K562 (cell line): ENCODE data around the gene CD207.

Experiments used
- SRSF9 ChIP-seq: fragments of 200-400 bp; formaldehyde crosslinking; IDR thresholded peaks from 2 replicates; pipeline ENCODE4 v1.6.1; 2017; ENCODE audit warnings: low read depth, low read length, borderline replicate concordance
- YBX1 ChIP-seq: fragments of 450-650 bp; IDR thresholded peaks from 2 replicates; pipeline ENCODE4 v1.7.1; 2016; ENCODE audit warnings: mild to moderate bottlenecking
- ZNF253 ChIP-seq: fragments of 250-450 bp; sonication (Bioruptor Pico); conservative IDR thresholded peaks from 2 replicates; pipeline ENCODE4 v1.6.1; 2021; ENCODE audit warnings: mild to moderate bottlenecking
- TF ChIP-seq, protein P1 (sequence below), 2 experiments: fragments of 450-650 bp; formaldehyde crosslinking in 1 of 2; IDR thresholded peaks; 2 replicates each; pipeline versions ENCODE4 v1.4.0 to v1.6.1; 2014 to 2020; ENCODE audit warnings: mild to moderate bottlenecking in 2 of 2, borderline replicate concordance in 1 of 2, low read depth in 1 of 2
- TF ChIP-seq, protein P2 (sequence below): fragments of 450-650 bp; IDR thresholded peaks from 2 replicates; pipeline ENCODE4 v1.6.1; 2016; ENCODE audit warnings: mild to moderate bottlenecking, moderate library complexity

DNA sequence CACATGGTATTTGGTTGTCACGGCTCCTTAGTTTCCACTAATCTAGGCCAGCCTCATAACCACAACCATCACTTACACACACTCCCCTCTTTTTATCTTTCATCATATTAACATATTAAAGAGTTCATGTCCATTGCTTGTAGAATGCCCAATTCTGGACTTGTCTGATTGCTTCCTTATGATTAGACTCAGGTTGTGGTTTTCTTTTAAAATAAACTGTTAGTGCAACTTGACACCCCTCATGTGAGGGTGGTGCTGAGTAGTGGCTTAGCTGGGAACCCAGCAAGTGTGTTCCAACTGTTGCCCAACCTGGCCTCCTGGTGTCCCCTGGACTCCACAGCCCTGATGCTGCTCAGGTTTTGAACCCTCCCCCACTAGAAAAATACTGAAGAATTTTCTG, 20.1 kb upstream of the CD207 start:
- TF ChIP-seq SRSF9 (no peak), ZNF253 (CRISPR knock-in tag) (no peak), YBX1 (no peak)
- TF ChIP-seq, protein P1, sequence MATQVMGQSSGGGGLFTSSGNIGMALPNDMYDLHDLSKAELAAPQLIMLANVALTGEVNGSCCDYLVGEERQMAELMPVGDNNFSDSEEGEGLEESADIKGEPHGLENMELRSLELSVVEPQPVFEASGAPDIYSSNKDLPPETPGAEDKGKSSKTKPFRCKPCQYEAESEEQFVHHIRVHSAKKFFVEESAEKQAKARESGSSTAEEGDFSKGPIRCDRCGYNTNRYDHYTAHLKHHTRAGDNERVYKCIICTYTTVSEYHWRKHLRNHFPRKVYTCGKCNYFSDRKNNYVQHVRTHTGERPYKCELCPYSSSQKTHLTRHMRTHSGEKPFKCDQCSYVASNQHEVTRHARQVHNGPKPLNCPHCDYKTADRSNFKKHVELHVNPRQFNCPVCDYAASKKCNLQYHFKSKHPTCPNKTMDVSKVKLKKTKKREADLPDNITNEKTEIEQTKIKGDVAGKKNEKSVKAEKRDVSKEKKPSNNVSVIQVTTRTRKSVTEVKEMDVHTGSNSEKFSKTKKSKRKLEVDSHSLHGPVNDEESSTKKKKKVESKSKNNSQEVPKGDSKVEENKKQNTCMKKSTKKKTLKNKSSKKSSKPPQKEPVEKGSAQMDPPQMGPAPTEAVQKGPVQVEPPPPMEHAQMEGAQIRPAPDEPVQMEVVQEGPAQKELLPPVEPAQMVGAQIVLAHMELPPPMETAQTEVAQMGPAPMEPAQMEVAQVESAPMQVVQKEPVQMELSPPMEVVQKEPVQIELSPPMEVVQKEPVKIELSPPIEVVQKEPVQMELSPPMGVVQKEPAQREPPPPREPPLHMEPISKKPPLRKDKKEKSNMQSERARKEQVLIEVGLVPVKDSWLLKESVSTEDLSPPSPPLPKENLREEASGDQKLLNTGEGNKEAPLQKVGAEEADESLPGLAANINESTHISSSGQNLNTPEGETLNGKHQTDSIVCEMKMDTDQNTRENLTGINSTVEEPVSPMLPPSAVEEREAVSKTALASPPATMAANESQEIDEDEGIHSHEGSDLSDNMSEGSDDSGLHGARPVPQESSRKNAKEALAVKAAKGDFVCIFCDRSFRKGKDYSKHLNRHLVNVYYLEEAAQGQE (IDR thresholded peaks at IDR 0.05; ENCODE audit: borderline replicate concordance): no peak
- TF ChIP-seq, protein P1 (CRISPR knock-in tag; IDR thresholded peaks at IDR 0.05; ENCODE audit: low read depth): no peak
- TF ChIP-seq, protein P2, sequence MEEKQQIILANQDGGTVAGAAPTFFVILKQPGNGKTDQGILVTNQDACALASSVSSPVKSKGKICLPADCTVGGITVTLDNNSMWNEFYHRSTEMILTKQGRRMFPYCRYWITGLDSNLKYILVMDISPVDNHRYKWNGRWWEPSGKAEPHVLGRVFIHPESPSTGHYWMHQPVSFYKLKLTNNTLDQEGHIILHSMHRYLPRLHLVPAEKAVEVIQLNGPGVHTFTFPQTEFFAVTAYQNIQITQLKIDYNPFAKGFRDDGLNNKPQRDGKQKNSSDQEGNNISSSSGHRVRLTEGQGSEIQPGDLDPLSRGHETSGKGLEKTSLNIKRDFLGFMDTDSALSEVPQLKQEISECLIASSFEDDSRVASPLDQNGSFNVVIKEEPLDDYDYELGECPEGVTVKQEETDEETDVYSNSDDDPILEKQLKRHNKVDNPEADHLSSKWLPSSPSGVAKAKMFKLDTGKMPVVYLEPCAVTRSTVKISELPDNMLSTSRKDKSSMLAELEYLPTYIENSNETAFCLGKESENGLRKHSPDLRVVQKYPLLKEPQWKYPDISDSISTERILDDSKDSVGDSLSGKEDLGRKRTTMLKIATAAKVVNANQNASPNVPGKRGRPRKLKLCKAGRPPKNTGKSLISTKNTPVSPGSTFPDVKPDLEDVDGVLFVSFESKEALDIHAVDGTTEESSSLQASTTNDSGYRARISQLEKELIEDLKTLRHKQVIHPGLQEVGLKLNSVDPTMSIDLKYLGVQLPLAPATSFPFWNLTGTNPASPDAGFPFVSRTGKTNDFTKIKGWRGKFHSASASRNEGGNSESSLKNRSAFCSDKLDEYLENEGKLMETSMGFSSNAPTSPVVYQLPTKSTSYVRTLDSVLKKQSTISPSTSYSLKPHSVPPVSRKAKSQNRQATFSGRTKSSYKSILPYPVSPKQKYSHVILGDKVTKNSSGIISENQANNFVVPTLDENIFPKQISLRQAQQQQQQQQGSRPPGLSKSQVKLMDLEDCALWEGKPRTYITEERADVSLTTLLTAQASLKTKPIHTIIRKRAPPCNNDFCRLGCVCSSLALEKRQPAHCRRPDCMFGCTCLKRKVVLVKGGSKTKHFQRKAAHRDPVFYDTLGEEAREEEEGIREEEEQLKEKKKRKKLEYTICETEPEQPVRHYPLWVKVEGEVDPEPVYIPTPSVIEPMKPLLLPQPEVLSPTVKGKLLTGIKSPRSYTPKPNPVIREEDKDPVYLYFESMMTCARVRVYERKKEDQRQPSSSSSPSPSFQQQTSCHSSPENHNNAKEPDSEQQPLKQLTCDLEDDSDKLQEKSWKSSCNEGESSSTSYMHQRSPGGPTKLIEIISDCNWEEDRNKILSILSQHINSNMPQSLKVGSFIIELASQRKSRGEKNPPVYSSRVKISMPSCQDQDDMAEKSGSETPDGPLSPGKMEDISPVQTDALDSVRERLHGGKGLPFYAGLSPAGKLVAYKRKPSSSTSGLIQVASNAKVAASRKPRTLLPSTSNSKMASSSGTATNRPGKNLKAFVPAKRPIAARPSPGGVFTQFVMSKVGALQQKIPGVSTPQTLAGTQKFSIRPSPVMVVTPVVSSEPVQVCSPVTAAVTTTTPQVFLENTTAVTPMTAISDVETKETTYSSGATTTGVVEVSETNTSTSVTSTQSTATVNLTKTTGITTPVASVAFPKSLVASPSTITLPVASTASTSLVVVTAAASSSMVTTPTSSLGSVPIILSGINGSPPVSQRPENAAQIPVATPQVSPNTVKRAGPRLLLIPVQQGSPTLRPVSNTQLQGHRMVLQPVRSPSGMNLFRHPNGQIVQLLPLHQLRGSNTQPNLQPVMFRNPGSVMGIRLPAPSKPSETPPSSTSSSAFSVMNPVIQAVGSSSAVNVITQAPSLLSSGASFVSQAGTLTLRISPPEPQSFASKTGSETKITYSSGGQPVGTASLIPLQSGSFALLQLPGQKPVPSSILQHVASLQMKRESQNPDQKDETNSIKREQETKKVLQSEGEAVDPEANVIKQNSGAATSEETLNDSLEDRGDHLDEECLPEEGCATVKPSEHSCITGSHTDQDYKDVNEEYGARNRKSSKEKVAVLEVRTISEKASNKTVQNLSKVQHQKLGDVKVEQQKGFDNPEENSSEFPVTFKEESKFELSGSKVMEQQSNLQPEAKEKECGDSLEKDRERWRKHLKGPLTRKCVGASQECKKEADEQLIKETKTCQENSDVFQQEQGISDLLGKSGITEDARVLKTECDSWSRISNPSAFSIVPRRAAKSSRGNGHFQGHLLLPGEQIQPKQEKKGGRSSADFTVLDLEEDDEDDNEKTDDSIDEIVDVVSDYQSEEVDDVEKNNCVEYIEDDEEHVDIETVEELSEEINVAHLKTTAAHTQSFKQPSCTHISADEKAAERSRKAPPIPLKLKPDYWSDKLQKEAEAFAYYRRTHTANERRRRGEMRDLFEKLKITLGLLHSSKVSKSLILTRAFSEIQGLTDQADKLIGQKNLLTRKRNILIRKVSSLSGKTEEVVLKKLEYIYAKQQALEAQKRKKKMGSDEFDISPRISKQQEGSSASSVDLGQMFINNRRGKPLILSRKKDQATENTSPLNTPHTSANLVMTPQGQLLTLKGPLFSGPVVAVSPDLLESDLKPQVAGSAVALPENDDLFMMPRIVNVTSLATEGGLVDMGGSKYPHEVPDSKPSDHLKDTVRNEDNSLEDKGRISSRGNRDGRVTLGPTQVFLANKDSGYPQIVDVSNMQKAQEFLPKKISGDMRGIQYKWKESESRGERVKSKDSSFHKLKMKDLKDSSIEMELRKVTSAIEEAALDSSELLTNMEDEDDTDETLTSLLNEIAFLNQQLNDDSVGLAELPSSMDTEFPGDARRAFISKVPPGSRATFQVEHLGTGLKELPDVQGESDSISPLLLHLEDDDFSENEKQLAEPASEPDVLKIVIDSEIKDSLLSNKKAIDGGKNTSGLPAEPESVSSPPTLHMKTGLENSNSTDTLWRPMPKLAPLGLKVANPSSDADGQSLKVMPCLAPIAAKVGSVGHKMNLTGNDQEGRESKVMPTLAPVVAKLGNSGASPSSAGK: no peak
